ENCODE results near the gene S1PR3. TPM values are rescaled to one million over a fixed set of nuclear protein-coding genes. Genes with fewer than 3 reads are reported as not detected.

S1PR3 gene
- total and polyA plus RNA-seq, 2 donors (not counting 3 experiments of a cell fraction or from before 2014, with no cell fraction given) = 12.5 to 25.8 TPM

DNA sequence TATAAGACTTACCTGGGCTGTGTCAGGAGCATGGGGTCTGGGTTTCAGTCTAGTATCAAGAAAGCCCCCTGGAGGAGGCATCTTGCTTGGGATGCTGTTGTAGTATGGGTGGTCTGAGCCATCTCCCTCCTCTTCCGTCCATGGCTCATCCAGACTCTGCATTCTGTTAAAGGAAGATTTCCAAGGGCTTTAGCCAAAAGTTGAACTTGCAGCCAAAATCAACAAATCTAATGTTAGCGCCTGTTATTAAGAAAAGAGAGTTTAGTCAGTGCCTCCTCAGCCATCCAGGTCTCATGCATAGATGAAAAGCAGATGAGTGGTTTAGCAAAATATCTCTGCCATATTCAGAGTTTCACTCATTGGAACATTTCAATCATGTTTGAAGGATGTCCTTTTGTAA, 55.6 kb downstream of the S1PR3 start:
- no peaks in the 10 kb centered on the region for H3K36me3 ChIP-seq (ENCODE audit: control insufficient read depth in 2 of 2, extremely low read depth in 1 of 2, insufficient read depth in 2 of 2, low read length in 2 of 2)
- FAIRE-seq = no peak
- no peak overlapping the region for H3K27ac ChIP-seq (ENCODE audit: insufficient read depth, low read depth, low read length)
- H3K9me1 ChIP-seq (replicated peaks; ENCODE audit: control insufficient read depth, extremely low read depth, insufficient read depth, low read length) = no peaks in the 10 kb centered on the region
- H3K79me2 ChIP-seq (ENCODE audit: control insufficient read depth, insufficient read depth, low read length) = no peaks in the 10 kb centered on the region
- BruUV-seq (replicated peaks) = no TSS peak
- intact Hi-C loops (cut with micrococcal nuclease) (loop anchor here (10.0 kb wide), 1 partner anchor 228 kb away; no protein-coding TSS in a partner anchor), dilution Hi-C loops (cut with MboI; ENCODE audit: extremely low pct_ligation_motif_present, low sequenced_read_pairs) (no loop called here)
- ChIA-PET POLR2A (no interaction called here), CTCF (interaction anchor here (1.1 kb wide), 1 partner anchor 15 kb away, joined by 3 read pairs; no protein-coding TSS in a partner anchor)
- H3K9ac ChIP-seq (replicated peaks; ENCODE audit: extremely low read depth, insufficient read depth, low read length) = no peak overlapping the region
- no peaks in the 10 kb centered on the region for H4K20me1 ChIP-seq (replicated peaks; ENCODE audit: control insufficient read depth, extremely low read depth, insufficient read depth, low read length)
- peaks cover 4% of the 10 kb centered on the region for H3K4me1 ChIP-seq (ENCODE audit: control insufficient read depth, extremely low read depth, insufficient read depth, low read length)
- no peak overlapping the region for H2AFZ ChIP-seq (ENCODE audit: low read depth, low read length)
- no peaks in the 10 kb centered on the region for H3K27me3 ChIP-seq (ENCODE audit: control insufficient read depth in 2 of 2, insufficient read depth in 2 of 2, low read length in 2 of 2)
- H3K4me2 ChIP-seq (ENCODE audit: insufficient read depth, low read length) = no peak overlapping the region
- DNase-seq (ENCODE audit: low read depth, low spot score) = no peak
- TF ChIP-seq GATA2 (IDR thresholded peaks at IDR 0.05; ENCODE audit: insufficient read depth, insufficient read length, low read depth, low read length) = no peak
- no peak for TF ChIP-seq FOS (IDR thresholded peaks at IDR 0.05; ENCODE audit: borderline replicate concordance, insufficient read depth, low read length)
- no peak for TF ChIP-seq POLR2A (IDR thresholded peaks at IDR 0.05; ENCODE audit: low read depth, low read length)
- TF ChIP-seq EZH2 (IDR thresholded peaks at IDR 0.05; ENCODE audit: borderline replicate concordance, low read depth, low read length, severe bottlenecking) = no peak
- no peak for TF ChIP-seq JUN (IDR thresholded peaks at IDR 0.05; ENCODE audit: borderline replicate concordance, insufficient read depth, insufficient read length, low read depth)
- no peak for TF ChIP-seq MYC (IDR thresholded peaks at IDR 0.05; ENCODE audit: low read depth, low read length)
- TF ChIP-seq, protein P1, sequence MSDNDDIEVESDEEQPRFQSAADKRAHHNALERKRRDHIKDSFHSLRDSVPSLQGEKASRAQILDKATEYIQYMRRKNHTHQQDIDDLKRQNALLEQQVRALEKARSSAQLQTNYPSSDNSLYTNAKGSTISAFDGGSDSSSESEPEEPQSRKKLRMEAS (IDR thresholded peaks at IDR 0.05; ENCODE audit: insufficient read depth, insufficient read length) = no peak
- TF ChIP-seq, protein P2, sequence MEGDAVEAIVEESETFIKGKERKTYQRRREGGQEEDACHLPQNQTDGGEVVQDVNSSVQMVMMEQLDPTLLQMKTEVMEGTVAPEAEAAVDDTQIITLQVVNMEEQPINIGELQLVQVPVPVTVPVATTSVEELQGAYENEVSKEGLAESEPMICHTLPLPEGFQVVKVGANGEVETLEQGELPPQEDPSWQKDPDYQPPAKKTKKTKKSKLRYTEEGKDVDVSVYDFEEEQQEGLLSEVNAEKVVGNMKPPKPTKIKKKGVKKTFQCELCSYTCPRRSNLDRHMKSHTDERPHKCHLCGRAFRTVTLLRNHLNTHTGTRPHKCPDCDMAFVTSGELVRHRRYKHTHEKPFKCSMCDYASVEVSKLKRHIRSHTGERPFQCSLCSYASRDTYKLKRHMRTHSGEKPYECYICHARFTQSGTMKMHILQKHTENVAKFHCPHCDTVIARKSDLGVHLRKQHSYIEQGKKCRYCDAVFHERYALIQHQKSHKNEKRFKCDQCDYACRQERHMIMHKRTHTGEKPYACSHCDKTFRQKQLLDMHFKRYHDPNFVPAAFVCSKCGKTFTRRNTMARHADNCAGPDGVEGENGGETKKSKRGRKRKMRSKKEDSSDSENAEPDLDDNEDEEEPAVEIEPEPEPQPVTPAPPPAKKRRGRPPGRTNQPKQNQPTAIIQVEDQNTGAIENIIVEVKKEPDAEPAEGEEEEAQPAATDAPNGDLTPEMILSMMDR (IDR thresholded peaks at IDR 0.05; ENCODE audit: extremely low read depth in 1 of 2, insufficient read depth in 1 of 2, low read depth in 1 of 2, low read length in 2 of 2) = no peak
- no peak for TF ChIP-seq POLR2AphosphoS5 (IDR thresholded peaks at IDR 0.05; ENCODE audit: insufficient read depth, low read depth, low read length)
- H3K4me3 ChIP-seq (replicated peaks in 1 of 3; ENCODE audit: insufficient read depth in 1 of 3, low read depth in 1 of 3, low read length in 3 of 3) = no peak overlapping the region
- no peaks in the 10 kb centered on the region for H3K9me3 ChIP-seq (replicated peaks; ENCODE audit: control insufficient read depth, insufficient read depth, low read length)

All from endothelial cell of umbilical vein (primary cell).